NOMO-1 treated with dmso at 0.1 percent for 144 hours (cell line): ENCODE results near the gene TRAF1.

Experiments
- DNase-seq: peaks from one replicate; lab custom pipeline; 2025; ENCODE audit not compliant: unreplicated experiment; lab: John Stamatoyannopoulos, UW

Gene TRAF1

DNA sequence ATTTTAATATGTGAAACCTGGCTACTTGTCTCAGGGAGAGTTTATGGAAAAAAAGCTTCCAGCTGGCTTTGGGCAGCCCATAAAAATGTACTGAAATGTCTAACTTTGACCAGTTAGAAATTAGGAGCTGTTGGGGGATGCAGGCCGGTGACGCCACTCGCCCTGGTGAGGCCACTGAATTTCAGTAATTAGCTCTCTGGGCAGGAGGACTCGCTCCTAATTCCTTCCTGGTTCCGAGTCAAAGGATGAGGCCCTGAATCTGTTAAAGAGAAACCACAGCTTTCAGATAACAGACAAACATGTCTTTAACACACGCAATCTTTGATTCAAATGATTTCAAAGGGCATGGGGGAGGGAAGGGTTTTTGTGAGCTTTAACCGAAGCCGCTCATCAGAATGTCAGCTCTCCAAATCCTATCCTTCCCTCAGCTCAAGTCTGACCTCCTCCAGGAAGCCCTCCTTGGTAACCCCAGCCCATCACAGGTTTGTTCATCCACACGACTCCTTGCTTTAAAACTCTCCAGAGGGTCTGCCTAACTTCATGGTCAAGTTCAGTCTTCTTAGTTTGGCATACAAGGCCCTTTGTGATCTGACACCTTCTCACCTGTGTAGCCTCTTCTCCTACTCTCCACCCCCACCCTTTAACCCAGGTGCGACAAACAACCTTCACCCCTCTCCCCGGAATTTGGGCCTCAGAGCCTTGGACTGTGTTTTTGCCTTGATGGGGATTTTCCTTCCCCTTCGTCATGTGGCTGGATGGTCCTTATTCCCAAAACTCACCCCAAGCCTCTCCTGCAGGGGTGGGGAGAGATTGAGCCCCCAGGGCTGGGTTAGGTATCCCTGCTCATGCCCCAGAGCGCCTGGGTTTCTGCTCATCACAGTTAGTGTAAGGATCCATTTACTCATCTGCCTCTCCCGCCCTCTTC lies 36.0 kb downstream of the TRAF1 start:
- peak; percentile 29 for DNase-seq

DNA sequence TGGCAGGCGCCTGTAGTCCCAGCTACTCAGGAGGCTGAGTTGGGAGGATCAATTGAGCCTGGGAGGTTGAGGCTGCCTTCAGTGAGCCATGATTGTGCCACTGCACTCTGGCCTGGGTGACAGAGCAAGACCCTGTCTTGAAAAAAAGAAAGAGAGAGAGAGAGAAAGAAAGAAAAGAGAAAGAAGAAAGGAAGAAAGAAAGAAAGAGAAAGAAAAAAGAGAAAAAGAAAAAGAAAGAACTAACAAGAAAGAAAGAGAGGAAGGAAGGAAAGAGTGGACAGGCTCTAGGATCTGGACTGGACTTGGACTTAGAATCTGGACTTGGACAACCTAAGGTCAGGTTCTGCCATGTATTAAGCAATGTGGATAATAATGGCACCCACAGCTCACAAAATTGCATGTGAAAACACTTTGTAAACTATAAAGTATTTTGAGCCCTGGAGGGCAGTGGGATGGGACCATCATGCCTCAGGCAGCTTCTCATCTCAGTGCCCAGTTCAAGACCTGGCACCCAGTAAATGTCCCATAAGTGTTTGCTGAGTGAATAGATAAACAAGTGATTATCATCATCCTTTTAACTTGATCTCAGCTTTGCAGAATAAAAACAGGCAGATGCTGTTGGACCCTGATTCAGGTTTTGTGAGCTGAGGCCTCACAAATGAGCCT lies 36.9 kb downstream of the TRAF1 start:
- DNase-seq = no peak

DNA sequence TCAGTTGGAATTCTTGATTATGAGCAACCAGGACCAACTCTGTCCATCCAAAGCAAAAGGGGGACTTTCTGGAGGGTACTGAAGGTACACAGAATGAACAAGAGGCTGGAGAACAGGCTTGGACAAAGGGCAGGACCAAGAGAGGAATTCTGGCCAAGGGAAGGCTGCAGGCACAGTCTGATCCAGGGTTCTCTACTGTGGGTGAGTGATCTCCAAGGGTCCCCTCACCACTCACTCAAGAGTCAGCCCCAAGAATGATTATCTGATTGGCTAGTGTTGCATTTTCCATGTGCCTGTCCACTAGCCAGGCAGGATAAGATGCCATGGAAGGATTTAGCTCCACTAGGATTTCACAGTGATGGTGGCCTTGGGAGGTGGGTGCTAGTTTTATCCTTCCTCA lies 38.0 kb downstream of the TRAF1 start:
- no peak for DNase-seq

DNA sequence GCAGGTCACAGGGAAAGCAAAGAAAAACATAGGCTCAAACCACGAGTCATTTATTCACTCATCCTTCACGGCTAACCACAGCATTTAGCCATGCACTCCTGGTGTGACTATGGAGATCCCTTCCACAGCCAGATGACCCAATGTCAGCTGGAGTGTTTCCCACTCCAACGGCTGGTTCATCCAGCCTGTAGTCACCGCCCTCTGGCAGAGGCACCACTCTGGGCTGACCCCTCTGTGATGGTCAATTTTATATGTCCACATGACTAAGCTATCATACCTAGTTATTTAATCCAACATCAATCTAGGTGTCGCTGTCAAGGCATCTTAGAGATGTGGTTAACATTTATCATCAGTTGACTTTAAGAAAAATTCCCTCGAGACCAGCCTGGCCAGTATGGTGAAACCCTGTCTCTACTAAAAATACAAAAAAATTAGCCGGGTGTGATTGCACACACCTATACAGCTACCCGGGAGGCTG lies 40.1 kb downstream of the TRAF1 start:
- no peak for DNase-seq

DNA sequence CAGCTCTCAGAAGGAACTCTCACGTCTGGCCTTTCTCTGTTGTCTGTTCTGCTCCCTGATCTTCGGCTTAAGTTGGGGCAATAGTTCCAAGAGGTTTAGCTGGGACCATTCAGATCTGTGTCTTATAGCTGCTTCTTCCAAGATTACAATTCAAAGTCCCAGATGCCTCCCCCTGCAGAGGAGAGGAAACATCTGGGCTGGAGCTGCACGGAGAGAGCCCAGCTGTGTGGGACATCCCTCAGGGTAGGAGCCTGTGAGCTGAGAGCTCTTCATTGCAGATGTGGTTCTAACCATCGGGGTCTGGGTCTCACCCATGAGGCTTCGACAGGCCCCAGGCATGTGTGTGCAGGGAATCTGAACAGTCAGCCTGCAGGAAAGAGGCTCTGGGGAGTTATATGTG lies 40.6 kb downstream of the TRAF1 start:
- no peak for DNase-seq

DNA sequence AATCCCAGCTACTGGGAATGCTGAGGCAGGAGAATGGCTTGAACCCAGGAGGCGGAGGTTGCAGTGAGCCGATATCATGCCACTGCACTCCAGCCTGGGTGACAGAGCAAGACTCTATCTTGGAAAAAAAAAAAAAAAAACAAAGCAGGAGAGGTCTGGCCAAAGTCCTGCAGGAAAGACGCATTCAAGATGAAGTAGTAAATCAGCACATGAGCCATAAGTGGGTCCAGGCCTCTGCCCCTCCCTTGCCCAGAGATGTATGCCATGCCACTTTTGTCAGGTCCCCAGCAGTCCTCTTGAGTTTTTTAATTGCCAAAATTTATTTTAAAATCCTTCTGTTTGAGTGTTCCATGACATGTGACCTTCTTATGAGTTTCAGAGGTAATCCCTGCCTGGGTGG lies 41.1 kb downstream of the TRAF1 start:
- no peak for DNase-seq

DNA sequence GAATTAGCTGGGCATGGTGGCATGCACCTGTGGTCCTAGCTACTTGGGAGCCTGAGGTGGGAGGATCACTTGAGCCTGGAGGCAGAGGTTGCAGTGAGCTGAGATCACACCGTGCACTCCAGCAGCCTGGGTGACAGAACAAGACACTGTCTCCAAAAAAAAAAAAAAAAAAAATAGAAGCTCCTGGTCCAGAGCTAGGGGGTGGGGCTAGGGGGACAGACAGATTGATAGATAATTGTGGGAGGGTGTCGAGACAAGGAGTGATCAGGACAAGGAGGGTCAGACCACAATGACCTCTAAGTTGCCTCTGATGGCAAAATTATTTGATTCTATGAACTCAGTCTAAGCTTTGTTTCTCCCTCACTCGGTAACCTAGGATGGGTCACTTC lies 43.0 kb downstream of the TRAF1 start:
- no peak for DNase-seq

DNA sequence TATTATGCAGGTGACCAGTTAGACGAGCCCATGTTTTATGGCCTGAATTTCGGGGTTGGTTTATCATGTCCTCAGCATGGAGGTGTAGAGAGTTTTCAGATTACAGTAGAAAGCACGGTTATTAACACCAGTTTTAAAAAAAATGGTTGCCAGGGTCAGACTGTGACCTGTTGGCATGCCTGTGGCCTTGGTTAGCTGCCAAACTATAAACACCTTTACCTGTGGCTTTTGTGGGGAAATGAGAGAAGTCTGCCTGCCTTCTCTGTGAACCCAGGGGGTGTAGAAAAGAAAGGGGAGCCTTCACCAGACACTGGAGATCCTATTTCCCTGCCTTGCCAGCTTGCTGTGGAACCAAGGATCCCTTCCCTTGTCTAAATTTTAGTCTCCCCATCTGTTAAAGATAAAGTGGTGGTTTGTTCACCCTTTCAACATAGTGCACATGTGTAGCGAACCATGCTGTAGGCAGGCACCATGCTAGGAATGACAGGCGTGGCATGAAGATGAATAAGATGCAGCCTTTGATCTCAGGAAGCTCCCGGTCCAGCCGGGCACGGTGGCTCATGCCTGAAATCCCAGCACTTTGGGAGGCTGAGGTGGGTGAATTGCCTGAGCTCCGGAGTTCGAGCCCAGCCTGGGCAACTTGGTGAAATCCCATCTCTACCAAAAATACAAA lies 43.5 kb downstream of the TRAF1 start:
- DNase-seq = no peak

DNA sequence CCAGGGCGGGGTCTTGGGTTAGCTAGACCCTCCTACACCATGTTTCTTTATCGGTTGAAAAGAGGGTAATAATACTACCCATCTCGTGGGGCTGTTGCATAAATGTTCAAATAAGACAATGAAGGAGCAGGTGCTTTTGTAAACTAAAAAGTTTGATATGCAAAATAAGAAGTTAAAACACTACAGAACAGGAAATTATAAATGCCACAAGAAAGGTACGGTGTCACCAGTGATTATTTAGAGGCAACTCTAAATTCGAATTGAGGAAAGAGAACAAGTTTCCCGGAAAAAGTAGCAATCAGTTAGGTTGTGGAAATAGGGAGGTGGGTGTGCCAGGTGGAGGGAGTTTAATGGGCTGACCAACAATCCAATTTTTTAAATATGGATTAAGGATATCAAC lies 47.1 kb downstream of the TRAF1 start:
- no peak for DNase-seq

DNA sequence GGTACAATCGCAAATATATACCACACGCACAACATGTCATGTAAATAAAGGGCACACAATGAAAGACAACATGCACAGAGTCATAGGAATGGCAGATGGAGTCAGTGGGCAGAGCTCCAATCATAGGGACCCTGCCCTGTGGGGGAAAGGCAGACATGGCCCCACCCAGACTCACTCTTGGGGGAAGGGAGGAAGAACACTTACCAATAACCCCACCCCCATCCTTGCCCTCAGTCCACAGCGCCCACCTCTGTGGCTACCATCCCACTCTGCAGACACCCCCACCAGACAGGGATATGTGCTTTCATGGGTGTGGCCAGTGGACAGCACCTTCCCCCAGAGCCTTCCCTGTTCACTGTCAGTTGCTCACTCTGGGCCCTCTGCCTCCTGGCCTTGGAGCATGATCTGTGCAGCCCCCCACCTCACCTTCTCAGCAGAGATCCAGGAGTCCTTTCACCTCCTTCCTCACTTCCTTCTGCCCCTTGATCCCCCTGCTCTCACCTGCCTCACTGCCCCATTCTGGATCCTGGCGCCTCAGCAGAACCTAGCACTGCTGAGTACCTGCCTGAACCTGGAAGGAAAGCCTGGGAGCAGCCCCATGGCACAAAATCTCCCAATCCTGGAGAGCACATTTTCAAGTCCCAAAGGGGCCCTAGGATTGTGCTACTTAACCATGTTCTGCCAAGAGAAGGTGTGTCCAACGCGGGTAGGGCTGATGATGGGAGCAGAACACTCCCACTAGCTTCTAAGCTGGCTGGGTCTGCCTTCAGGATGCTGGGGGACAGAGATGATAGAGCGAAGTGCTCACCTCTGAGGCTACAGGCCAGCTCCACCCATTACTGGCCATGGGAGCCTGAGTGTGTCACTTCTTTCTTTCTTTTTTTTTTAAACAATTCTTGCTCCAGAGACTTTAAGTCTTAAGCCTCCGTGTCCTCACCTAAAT lies 48.1 kb downstream of the TRAF1 start:
- no peak for DNase-seq

DNA sequence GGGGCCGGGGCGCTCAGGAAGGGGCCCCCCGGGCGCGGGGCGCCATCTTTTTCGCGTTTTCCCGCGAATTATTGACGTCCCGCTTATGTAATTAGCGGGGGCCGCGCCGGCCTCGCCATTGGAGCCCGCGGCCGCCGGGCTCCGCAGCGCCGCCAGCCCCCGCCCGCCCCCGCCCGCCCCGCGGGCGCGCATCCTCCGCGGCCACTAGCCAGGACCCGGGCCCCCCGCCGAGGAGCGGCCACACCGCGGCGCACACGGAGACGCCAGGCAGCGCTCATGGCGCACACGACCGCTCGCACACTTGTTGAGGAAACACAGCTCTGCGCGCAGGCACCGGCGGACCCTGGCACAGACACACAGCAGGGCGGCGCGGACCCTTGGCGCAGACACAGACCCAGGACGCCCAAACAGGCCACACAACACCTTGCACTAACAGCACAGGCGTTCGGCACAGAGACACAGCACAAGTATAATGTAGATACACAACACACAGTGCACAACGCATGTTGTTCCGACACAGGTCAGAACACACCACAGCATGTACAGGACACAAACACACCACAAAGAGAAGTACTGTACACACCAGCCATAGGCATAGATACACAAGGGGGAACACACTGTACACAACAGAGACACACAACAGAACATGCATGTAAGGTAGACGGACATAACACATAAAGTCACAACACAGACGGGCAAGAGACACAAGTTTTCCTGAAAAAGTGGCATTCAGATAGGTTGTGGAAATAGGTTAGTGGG lies 49.1 kb downstream of the TRAF1 start:
- DNase-seq = peak; percentile 71

DNA sequence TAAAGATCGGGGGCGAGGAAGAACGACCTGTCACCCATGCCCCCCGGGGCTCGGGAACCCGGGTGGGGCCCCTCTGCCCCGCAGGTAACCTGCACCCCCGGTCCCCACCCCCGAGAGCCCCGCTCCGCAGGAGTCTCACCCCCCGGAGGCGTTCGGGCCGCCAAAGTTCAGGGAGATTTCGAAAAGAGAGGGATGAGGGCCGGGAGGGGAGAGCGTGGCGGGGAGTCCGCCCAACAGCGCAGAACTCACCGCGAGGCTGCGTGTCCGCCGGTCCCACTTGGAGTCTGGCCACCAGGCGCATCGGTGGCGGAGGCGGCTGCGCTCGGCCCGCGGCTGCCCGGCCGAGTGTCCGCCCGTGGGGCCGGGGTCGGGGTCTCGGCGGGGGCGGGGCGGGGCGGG lies 49.8 kb downstream of the TRAF1 start, which contains the start of gene PHF19:
PHF19 (minus strand) TSS at position 347 of the 399 bp plus-strand sequence. CDS start 2,447 bp downstream, outside the sequence.
- peak; percentile 46 for DNase-seq

DNA sequence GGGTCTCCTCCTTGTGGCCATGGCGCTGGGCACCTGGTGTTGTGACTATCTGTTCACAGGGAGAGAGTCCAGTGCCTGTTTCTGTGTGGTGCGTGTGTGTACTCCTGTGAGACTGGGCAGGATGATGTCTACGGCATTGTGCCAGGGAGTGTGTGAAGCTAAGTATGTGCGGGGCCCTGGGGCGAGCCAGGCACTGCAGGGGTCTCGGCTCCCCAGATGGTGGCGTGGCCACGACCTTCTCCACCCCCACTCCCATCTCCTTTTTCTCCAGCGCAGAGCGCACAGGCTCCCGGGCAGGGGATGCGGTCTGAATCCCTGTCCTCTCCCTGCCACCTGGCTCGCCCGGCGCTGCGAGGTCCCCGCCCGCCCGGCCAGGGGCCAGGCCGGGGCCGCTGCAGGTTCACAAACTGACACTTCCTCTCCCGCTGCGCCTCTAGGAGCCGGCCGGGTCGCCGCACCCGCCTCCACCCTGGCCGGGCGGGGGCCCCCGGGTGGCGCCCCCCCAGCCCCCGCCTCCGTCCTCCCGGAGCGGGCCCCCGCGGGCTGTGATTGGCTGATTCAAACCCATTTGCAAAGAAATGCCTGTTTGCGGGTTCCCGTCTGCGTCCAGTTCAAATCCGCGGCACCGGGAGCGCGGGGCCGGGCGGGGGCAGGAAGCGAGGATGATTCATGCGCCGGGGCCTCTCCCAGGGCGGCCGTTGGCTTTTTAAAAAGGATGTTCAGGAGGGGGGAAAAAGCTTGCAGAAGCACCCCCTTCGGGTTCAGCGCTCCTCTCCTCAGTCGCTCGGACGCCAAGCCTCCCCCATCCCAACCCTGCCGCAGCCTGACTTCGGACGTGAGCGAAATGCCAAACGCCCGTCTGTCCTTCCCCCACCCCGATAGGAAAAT lies 50.4 kb downstream of the TRAF1 start:
- DNase-seq = peak; percentile 97

DNA sequence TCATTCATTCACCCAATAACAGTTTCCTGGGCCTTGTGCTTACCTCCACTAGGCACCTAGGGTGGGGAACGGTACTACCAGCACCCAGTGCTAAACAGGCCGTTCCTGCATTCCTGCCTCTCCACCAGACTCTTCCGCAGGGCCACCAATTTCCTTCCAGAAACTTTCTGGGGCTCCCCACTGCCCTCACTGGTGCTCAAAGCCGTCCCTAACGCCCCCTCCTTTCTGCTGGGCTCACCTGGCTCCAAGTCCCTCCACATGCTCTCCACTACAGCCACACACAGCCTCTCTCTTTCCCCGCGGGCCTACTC lies 51.0 kb downstream of the TRAF1 start:
- DNase-seq = no peak

DNA sequence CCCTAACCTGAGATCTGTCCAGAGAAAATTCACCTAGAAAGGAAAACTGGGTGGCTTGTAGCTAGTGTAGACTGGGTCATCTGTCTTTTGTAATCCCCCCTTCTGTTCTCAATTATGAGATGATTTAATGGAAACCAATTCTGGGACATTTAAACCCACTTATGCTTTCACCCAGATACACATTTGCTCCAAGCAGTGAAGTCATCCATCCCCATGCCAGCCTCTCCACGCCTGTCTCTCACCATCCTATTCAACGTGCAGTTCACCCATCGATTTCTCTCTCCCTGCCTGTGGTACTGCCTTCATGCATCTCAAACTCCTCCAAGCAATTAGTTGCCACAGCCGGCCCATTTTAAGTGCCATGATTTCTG lies 51.4 kb downstream of the TRAF1 start:
- no peak for DNase-seq

DNA sequence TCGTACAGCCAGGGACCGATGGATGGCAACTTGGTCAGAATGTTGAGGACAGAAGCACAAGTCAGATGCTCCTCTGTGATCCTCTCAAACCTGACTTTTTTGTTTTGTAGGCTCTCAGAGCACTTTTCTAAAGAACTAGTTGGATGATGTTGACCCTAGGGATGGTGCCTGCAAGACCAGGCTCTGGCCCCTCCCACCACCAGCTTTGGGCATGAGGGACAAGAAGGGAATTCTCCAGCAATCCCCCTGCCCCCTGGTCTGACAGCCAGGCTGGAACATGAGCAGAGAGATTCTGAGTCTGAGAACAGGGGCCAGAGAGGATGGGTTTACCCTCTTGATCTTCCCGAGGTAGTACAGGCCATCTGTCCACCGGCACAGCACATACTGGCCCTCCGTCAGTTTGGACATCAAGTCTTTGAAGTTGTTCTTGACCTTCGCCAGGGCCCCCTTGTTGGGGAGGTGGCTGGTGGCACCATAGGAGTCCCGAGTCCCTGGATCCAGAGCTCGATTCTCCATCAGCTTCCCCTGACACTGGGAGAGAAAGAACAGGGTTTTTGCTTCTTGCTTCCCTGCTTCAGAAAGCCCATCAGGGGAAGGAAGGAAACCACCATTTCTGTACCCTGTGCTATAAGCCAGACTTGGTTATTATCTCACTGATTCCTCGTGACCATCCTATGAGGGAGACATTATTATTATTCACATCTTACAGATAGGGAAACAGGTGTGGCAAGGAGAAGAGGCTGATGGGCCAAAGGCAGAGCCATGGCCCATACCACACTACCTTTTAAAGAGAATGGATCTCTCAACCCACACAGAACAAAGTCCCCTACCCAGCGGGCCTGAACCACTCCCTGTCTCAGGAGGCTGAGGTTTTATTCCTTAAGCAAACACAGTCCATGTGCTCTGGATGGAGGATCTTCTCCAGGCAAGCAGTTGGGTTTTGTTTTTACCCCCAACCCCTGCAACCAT lies 52.1 kb downstream of the TRAF1 start:
- DNase-seq = no peak

DNA sequence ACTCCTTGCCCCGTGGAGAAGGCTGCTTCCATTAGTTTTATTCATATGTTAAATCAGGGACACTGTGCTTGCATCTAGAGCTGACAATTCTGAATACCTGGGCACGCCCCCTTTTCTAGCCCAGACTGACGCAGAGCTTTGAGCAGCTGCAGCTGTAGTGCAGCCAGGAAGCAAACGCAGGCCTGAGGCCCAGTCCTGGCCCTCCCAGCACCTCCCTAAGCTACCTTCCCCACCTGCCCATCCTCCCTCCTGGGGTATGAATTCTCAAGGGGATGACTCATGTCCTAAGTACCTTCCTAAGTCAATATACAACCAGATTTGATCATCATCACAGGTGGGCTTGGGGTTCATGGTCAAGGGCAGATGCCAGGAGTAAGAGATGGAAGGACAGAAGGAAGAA lies 53.1 kb downstream of the TRAF1 start:
- DNase-seq = no peak
